Measurements from ENCODE around the gene HDDC3. TPM values are rescaled to one million over a fixed set of nuclear protein-coding genes. Genes with fewer than 3 reads are reported as not detected.

HDDC3 gene
- total RNA-seq, 6 donors from 2014 or later = 5.0 to 19.3 (median 12.5) TPM

DNA sequence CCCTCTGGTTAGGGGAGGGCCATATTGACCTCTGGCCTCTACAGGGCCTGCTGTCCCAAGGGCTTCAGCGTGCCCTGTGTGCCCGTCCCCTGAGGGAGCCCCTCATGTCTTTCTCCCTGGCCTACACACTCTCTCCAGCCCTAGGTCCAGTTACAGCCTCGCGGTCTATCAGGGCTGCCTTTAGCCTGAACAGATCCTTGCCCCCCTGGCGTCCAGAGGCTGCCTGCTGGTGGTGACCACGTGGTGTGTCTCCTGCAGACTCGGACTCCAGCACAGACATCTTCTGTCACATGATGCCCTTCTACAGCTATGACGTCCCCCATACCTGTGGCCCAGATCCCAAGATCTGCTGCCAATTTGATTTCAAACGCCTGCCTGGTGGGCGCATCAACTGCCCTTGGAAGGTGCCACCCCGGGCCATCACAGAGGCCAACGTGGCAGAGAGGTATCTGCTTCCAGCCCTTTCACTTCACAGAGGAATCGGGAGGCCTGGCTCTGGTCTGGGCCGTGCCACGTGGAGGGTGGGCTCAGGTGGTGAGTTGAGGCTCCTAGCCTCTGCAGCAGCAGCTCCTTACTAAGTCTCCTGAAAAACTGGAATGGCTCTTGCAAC is 25.2 kb downstream of the HDDC3 start:
- ATAC-seq (ENCODE audit: low FRiP score in 2 of 2) = no peak
- no peak overlapping the region for H3K27ac ChIP-seq
- H3K4me1 ChIP-seq = peaks cover 8 to 17% (median 11%) of the 10 kb centered on the region in 4 donors
- WGBS, 2 donors = 79 to 86% methylated on average over 6 to 15 of the region's 15 CpGs
- H3K36me3 ChIP-seq = peaks cover 63 to 75% (median 70%) of the 10 kb centered on the region in 4 donors
- peak in 1 of 2 donors; percentile 17 for DNase-seq
- no peaks in the 10 kb centered on the region for H3K9me3 ChIP-seq
- no peaks in the 10 kb centered on the region for H3K27me3 ChIP-seq
- TF ChIP-seq POLR2AphosphoS5 (IDR thresholded peaks at IDR 0.05) = no peak
- H3K4me3 ChIP-seq = no peak overlapping the region

DNA sequence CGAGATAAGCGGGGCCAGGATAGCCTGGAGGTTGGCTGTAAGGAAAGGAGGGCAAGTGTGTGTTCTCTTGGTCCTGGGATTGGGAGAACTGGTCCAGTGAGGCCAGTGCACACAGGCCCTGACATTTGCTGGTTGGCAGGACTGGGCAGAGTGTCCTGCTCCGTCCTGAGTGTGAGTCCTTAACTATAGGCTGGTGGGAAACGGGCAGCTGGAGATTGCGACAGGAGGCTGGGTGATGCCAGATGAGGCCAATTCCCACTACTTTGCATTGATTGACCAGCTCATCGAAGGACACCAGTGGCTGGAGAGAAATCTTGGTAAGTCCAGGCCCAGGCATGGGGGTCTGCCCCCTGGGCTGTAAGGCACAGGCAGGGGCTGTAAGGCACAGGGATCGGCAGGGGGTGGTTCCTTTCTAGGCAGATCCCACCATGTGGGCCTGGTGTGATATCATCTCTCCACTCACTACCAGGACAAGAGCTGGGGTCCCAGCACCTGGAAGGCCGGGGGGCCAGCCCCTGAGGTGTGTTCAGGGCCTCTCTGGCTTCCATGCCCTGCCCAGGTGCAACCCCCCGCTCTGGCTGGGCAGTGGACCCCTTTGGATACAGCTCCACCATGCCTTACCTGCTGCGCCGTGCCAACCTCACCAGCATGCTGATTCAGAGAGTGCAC is 26.0 kb downstream of the HDDC3 start:
- no peak for ATAC-seq (ENCODE audit: low FRiP score in 2 of 2)
- TF ChIP-seq, protein P1, sequence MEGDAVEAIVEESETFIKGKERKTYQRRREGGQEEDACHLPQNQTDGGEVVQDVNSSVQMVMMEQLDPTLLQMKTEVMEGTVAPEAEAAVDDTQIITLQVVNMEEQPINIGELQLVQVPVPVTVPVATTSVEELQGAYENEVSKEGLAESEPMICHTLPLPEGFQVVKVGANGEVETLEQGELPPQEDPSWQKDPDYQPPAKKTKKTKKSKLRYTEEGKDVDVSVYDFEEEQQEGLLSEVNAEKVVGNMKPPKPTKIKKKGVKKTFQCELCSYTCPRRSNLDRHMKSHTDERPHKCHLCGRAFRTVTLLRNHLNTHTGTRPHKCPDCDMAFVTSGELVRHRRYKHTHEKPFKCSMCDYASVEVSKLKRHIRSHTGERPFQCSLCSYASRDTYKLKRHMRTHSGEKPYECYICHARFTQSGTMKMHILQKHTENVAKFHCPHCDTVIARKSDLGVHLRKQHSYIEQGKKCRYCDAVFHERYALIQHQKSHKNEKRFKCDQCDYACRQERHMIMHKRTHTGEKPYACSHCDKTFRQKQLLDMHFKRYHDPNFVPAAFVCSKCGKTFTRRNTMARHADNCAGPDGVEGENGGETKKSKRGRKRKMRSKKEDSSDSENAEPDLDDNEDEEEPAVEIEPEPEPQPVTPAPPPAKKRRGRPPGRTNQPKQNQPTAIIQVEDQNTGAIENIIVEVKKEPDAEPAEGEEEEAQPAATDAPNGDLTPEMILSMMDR (IDR thresholded peaks at IDR 0.05) = no peak
- TF ChIP-seq POLR2A (IDR thresholded peaks at IDR 0.05) (no peak), EP300 (IDR thresholded peaks at IDR 0.05) (no peak), POLR2AphosphoS5 (IDR thresholded peaks at IDR 0.05) (no peak)
- Histone ChIP-seq H3K36me3 (peaks cover 55 to 66% (median 61%) of the 10 kb centered on the region in 4 donors), H3K4me1 (peaks cover 12 to 23% (median 16%) of the 10 kb centered on the region in 4 donors), H3K27me3 (no peaks in the 10 kb centered on the region), H3K4me3 (no peak overlapping the region), H3K9me3 (no peaks in the 10 kb centered on the region), H3K27ac (no peak overlapping the region)
- WGBS, 2 donors = 95 to 98% methylated on average over 6 to 8 of the region's 11 CpGs
- peak in 1 of 2 donors; percentile 15 for DNase-seq

GRCh38 chr15:90905306-90906180 is 26.8 kb downstream of the HDDC3 start:
- H3K36me3 ChIP-seq = peaks cover 47 to 59% (median 54%) of the 10 kb centered on the region in 4 donors
- TF ChIP-seq, protein P1 (IDR thresholded peaks at IDR 0.05) = no peak
- TF ChIP-seq POLR2A (IDR thresholded peaks at IDR 0.05) (no peak), POLR2AphosphoS5 (IDR thresholded peaks at IDR 0.05) (no peak), EP300 (IDR thresholded peaks at IDR 0.05) (no peak)
- H3K27me3 ChIP-seq = no peaks in the 10 kb centered on the region
- peaks cover 12 to 23% (median 16%) of the 10 kb centered on the region in 4 donors for H3K4me1 ChIP-seq
- H3K4me3 ChIP-seq = no peak overlapping the region
- no peaks in the 10 kb centered on the region for H3K9me3 ChIP-seq
- H3K27ac ChIP-seq = no peak overlapping the region
- ATAC-seq (ENCODE audit: low FRiP score in 2 of 2) (no peak), DNase-seq (peak in 1 of 2 donors; percentile 16)
- whole genome bisulfite sequencing, 2 donors = 95 to 97% methylated on average over 21 to 27 of the region's 28 CpGs

- H3K4me3 ChIP-seq = no peak overlapping the region
- TF ChIP-seq EP300 (IDR thresholded peaks at IDR 0.05) = no peak
- TF ChIP-seq POLR2AphosphoS5 (IDR thresholded peaks at IDR 0.05) = no peak
- TF ChIP-seq, protein P1 (IDR thresholded peaks at IDR 0.05) = no peak
- no peak for TF ChIP-seq POLR2A (IDR thresholded peaks at IDR 0.05)
- no peaks in the 10 kb centered on the region for H3K27me3 ChIP-seq
- H3K4me1 ChIP-seq = peaks cover 12 to 23% (median 16%) of the 10 kb centered on the region in 4 donors
- no peak overlapping the region for H3K27ac ChIP-seq
- no peaks in the 10 kb centered on the region for H3K9me3 ChIP-seq
- ATAC-seq (ENCODE audit: low FRiP score in 2 of 2) (no peak), DNase-seq (no peak)
- WGBS, 2 donors = 95 to 97% methylated on average over 9 of the region's 9 CpGs
- peaks cover 39 to 51% (median 46%) of the 10 kb centered on the region in 4 donors for H3K36me3 ChIP-seq
These were observed 27.6 kb downstream of the HDDC3 start for GRCh38 chr15:90904746-90905145.

All from upper lobe of left lung (tissue), 6 donors.